H1 (cell line): ENCODE data around the gene VPS37D. TPM values are rescaled to one million over a fixed set of nuclear protein-coding genes. Genes with fewer than 3 reads are reported as not detected.

Experiments used
- CTCF ChIA-PET: fragments of 300-600 bp; sonication (Branson Sonifier 250); formaldehyde crosslinking; loops from one replicate; lab custom pipeline; 2021; ENCODE audit not compliant: partially characterized antibody; lab: Charles Lee
- POLR2A ChIA-PET: fragments of 300-600 bp; sonication (Branson Sonifier 250); formaldehyde crosslinking; loops from one replicate; lab custom pipeline; 2021; ENCODE audit warnings: inconsistent platforms; ENCODE audit not compliant: partially characterized antibody; lab: Charles Lee
- DNase-seq, 2 experiments: peaks; one replicate each; pipeline versions ENCODE4 v3.0.0 to v3.0.0-alpha.2; 2010 to 2022; ENCODE audit warnings: low spot score in 2 of 2, low read depth in 1 of 2, mixed read lengths in 1 of 2
- FAIRE-seq: peaks from 2 replicates; lab custom pipeline; 2011; peaks lifted over from hg19 to GRCh38; lab: Jason Lieb, UNC
- H2AFZ ChIP-seq: 2 replicates; pipeline ENCODE4 v1.8.1; 2012; ENCODE audit warnings: low read length, inconsistent platforms
- H2AK5ac ChIP-seq: 2 replicates; pipeline ENCODE4 v1.6.1; 2013; ENCODE audit warnings: low read depth, low read length
- H2BK120ac ChIP-seq: replicated peaks from 2 replicates; pipeline ENCODE3; 2013; ENCODE audit warnings: low read depth, low read length, inconsistent platforms
- H2BK12ac ChIP-seq: 2 replicates; pipeline ENCODE4 v1.6.1; 2013; ENCODE audit warnings: low read depth, low read length
- H2BK15ac ChIP-seq: 2 replicates; pipeline ENCODE4 v1.6.1; 2013; ENCODE audit warnings: low read length
- H2BK20ac ChIP-seq: 2 replicates; pipeline ENCODE4 v1.6.1; 2013; ENCODE audit warnings: low read length
- H2BK5ac ChIP-seq: 2 replicates; pipeline ENCODE4 v1.6.1; 2013; ENCODE audit warnings: low read depth, low read length
- H3K14ac ChIP-seq: 2 replicates; pipeline ENCODE4 v1.6.1; 2013; ENCODE audit warnings: inconsistent platforms; ENCODE audit not compliant: insufficient read length
- H3K18ac ChIP-seq: 2 replicates; pipeline ENCODE4 v1.6.1; 2013; ENCODE audit warnings: low read length; ENCODE audit errors: extremely low read depth
- H3K23ac ChIP-seq: 2 replicates; pipeline ENCODE4 v1.6.1; 2013; ENCODE audit warnings: inconsistent platforms; ENCODE audit not compliant: insufficient read length
- H3K23me2 ChIP-seq: 2 replicates; pipeline ENCODE4 v1.6.1; 2013; ENCODE audit warnings: low read depth, low read length
- H3K27ac ChIP-seq: 2 replicates; pipeline ENCODE4 v1.6.1; 2011; ENCODE audit warnings: low read depth, low read length, inconsistent platforms
- H3K27me3 ChIP-seq, 4 experiments: replicated peaks in 1 of 4; 1 replicate in 1 of 4; 2 replicates in 3 of 4; pipeline versions ENCODE4 v1.6.1 to v1.8.1; 2011 to 2013; ENCODE audit warnings: low read length in 3 of 4, mild to moderate bottlenecking in 3 of 4, inconsistent platforms in 2 of 4, mixed read lengths in 2 of 4, moderate library complexity in 1 of 4; ENCODE audit not compliant: control insufficient read depth in 3 of 4, insufficient read depth in 3 of 4; ENCODE audit errors: extremely low read depth in 1 of 4
- H3K36me3 ChIP-seq, 4 experiments: 2 replicates each; pipeline versions ENCODE4 v1.6.1 to v1.8.1; 2011 to 2013; ENCODE audit warnings: mild to moderate bottlenecking in 4 of 4, low read length in 3 of 4, moderate library complexity in 2 of 4, control low read depth in 1 of 4, inconsistent platforms in 1 of 4; ENCODE audit not compliant: insufficient read depth in 4 of 4, control insufficient read depth in 2 of 4
- H3K4ac ChIP-seq: replicated peaks from 2 replicates; pipeline ENCODE3; 2013; ENCODE audit warnings: low read length, low read depth, mixed read lengths, inconsistent platforms; ENCODE audit not compliant: insufficient read length
- H3K4me1 ChIP-seq, 4 experiments: replicated peaks in 1 of 4; 1 replicate in 1 of 4; 2 replicates in 3 of 4; pipeline versions ENCODE4 v1.6.1 to v1.8.1; 2011 to 2013; ENCODE audit warnings: low read length in 3 of 4, inconsistent platforms in 2 of 4, mixed read lengths in 1 of 4; ENCODE audit not compliant: insufficient read depth in 4 of 4, control insufficient read depth in 3 of 4
- H3K4me2 ChIP-seq, 2 experiments: 2 replicates each; pipeline versions ENCODE4 v1.6.1 to v1.8.1; 2011 to 2013; ENCODE audit warnings: low read depth in 2 of 2, low read length in 2 of 2, control low read depth in 1 of 2, inconsistent platforms in 1 of 2, mild to moderate bottlenecking in 1 of 2; ENCODE audit not compliant: insufficient read depth in 1 of 2
- H3K4me3 ChIP-seq, 4 experiments: fragments of 200-600, 300-600 bp in 1 of 4; sonication (generic), shearing (Covaris generic), sonication (Bioruptor Twin) in 1 of 4; 2 replicates each; pipeline versions ENCODE4 v1.5.1 to v1.8.1; 2011 to 2016; ENCODE audit warnings: low read length in 4 of 4, low read depth in 3 of 4, control low read depth in 2 of 4, inconsistent platforms in 2 of 4, mild to moderate bottlenecking in 2 of 4, mixed read lengths in 1 of 4, moderate library complexity in 1 of 4; ENCODE audit not compliant: insufficient read depth in 2 of 4; ENCODE audit errors: extremely low read depth in 1 of 4
- H3K56ac ChIP-seq: replicated peaks from 2 replicates; pipeline ENCODE3; 2013; ENCODE audit warnings: low read depth, mild to moderate bottlenecking, mixed read lengths, low read length, inconsistent platforms; ENCODE audit not compliant: insufficient read length
- H3K79me1 ChIP-seq: 2 replicates; pipeline ENCODE4 v1.6.1; 2013; ENCODE audit warnings: low read depth, low read length, control low read depth
- H3K79me2 ChIP-seq, 2 experiments: 2 replicates each; pipeline versions ENCODE4 v1.6.1 to v1.8.1; 2012 to 2013; ENCODE audit warnings: low read length in 2 of 2, mild to moderate bottlenecking in 2 of 2, inconsistent platforms in 1 of 2; ENCODE audit not compliant: insufficient read depth in 2 of 2, control insufficient read depth in 1 of 2
- H3K9ac ChIP-seq, 4 experiments: replicated peaks in 1 of 4; 1 replicate in 1 of 4; 2 replicates in 3 of 4; pipeline versions ENCODE4 v1.6.1 to v1.8.1; 2011 to 2013; ENCODE audit warnings: low read depth in 3 of 4, low read length in 3 of 4, control low read depth in 2 of 4, mild to moderate bottlenecking in 2 of 4, moderate library complexity in 2 of 4, inconsistent platforms in 1 of 4; ENCODE audit errors: extremely low read depth in 1 of 4
- H3K9me3 ChIP-seq, 2 experiments: 2 replicates each; pipeline versions ENCODE4 v1.6.1 to v1.8.1; 2012 to 2013; ENCODE audit warnings: mild to moderate bottlenecking in 2 of 2, moderate library complexity in 2 of 2, control low read depth in 1 of 2, inconsistent platforms in 1 of 2, low read depth in 1 of 2, low read length in 1 of 2, mixed read lengths in 1 of 2; ENCODE audit not compliant: insufficient read depth in 2 of 2
- H4K20me1 ChIP-seq, 2 experiments: replicated peaks in 1 of 2; 2 replicates each; pipeline versions ENCODE3 to v1.8.1; 2011 to 2013; ENCODE audit warnings: inconsistent platforms in 2 of 2, low read length in 2 of 2, mild to moderate bottlenecking in 1 of 2; ENCODE audit not compliant: insufficient read depth in 2 of 2, control insufficient read depth in 1 of 2
- H4K5ac ChIP-seq: 2 replicates; pipeline ENCODE4 v1.6.1; 2013; ENCODE audit warnings: low read length, low read depth, mixed read lengths, inconsistent platforms; ENCODE audit not compliant: insufficient read length
- H4K8ac ChIP-seq: 2 replicates; pipeline ENCODE4 v1.8.0; 2013; ENCODE audit warnings: mild to moderate bottlenecking, moderate library complexity, low read length, inconsistent platforms; ENCODE audit not compliant: insufficient read depth; ENCODE audit errors: extremely low read depth
- H4K91ac ChIP-seq: replicated peaks from 2 replicates; pipeline ENCODE3; 2013; ENCODE audit warnings: low read length, mixed read lengths, inconsistent platforms; ENCODE audit not compliant: insufficient read length
- ATF2 ChIP-seq: IDR thresholded peaks from 2 replicates; pipeline ENCODE4 v1.6.1; 2012; ENCODE audit warnings: low read length, inconsistent platforms
- E2F6 ChIP-seq: IDR thresholded peaks from 2 replicates; pipeline ENCODE4 v1.6.1; 2012; ENCODE audit warnings: inconsistent platforms
- HDAC6 ChIP-seq: IDR thresholded peaks from one replicate; pipeline ENCODE4 v1.7.1; 2012; ENCODE audit warnings: low read depth, mild to moderate bottlenecking, inconsistent platforms, low read length, moderate library complexity
- MAFK ChIP-seq: IDR thresholded peaks from 2 replicates; pipeline ENCODE4 v1.6.1; 2012; ENCODE audit warnings: low read depth, mild to moderate bottlenecking, improper control_type of control experiment, low read length
- POLR2AphosphoS5 ChIP-seq: IDR thresholded peaks from 2 replicates; pipeline ENCODE4 v1.6.1; 2011; ENCODE audit warnings: low read depth, low read length
- RBBP5 ChIP-seq: IDR thresholded peaks from 2 replicates; pipeline ENCODE4 v1.7.1; 2012; ENCODE audit warnings: low read depth, mild to moderate bottlenecking, inconsistent platforms, low read length, moderate library complexity, borderline replicate concordance
- SAP30 ChIP-seq: fragments of 300-600 bp; sonication (generic); IDR thresholded peaks from 2 replicates; pipeline ENCODE4 v1.7.1; 2012; ENCODE audit warnings: low read length, moderate library complexity, mild to moderate bottlenecking, inconsistent platforms; ENCODE audit not compliant: insufficient read depth, insufficient replicate concordance
- TAF7 ChIP-seq: optimal IDR thresholded peaks from 2 replicates; pipeline ENCODE3; 2011; ENCODE audit warnings: low read depth, mild to moderate bottlenecking, inconsistent platforms, low read length, moderate library complexity, borderline replicate concordance
- TCF12 ChIP-seq: IDR thresholded peaks from 2 replicates; pipeline ENCODE4 v1.6.1; 2011; ENCODE audit warnings: low read depth, mild to moderate bottlenecking, low read length
- ZNF274 ChIP-seq: IDR thresholded peaks from 2 replicates; pipeline ENCODE4 v1.7.0; 2012; ENCODE audit warnings: low read length, borderline replicate concordance; ENCODE audit errors: extremely low read depth
- WGBS, 2 experiments: shearing (Covaris generic) in 1 of 2; methylation state at CpG; one replicate each; pipeline versions ENCODE4 v1.1.6 to v1.1.7; 2013 to 2015; ENCODE audit warnings: low lambda C conversion rate in 2 of 2, mixed read lengths in 2 of 2, inconsistent platforms in 1 of 2, low coverage in 1 of 2, missing lambda C conversion rate in 1 of 2; ENCODE audit not compliant: insufficient replicate concordance in 2 of 2, insufficient coverage in 1 of 2, insufficient read length in 1 of 2; ENCODE audit errors: extremely low coverage in 1 of 2, missing lambda C conversion rate in 1 of 2; 5-methylcytosine and 5-hydroxymethylcytosine counted together
- polyA plus RNA-seq, 7 experiments: library from polyadenylated mRNA; depleted of rRNA in 3 of 7; stranded (reverse) in 5 of 7; unstranded in 2 of 7; fragments of >200 nt in 5 of 7; fragments of 200-250 nt in 2 of 7; gene quantifications; 1 replicate in 5 of 7; 2 replicates in 1 of 7; 4 replicates in 1 of 7; pipeline versions ENCODE4 v1.2.1 to v1.2.3, GENCODE V29; 2011 to 2013; ENCODE audit warnings: missing spikeins in 2 of 7, mixed read lengths in 2 of 7
- total RNA-seq: library from RNA; stranded (reverse); fragmentation: NEBNext Ultra II Directional; extraction: Animal tissue kit (Norgen Biotek cat#: 25700); gene quantifications from 2 replicates; pipeline ENCODE4 v1.2.1, GENCODE V29; 2021

VPS37D gene
- total and polyA plus RNA-seq, 2 of the 8 experiments (the other 6 are each of a cell fraction or from before 2014, with no cell fraction given): 3.4 to 5.0 TPM

DNA sequence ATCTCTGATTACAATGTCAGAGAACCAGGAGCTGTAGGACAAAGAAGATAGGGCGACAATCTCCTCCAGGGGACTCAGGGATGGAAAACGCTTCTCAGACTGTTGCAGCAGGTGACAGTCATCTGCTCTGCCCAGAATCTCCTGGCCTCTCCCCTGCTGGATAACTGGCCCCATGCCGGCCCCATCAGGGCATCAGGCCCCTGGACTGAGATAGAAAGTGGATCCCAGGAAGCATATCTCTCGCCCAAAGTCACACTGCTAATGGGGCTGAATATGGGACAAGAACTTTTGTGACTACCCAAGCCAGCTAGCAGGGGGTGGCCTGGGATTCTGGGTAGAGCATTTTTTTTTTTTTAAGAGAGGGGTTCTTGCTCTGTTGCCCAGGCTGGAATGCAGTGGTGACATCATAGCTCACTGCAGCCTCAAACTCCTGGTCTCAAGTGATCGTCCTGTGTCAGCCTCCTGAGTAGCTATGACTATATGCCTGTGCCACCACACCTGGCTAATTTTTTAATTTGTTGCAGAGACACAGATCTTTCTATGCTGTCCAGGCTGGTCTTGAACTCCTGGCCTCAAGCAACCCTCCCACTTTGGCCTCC is 22.8 kb upstream of the VPS37D start:
- CTCF ChIA-PET: interaction anchor here (0.6 to 8.4 kb wide), 6 partner anchors 8 to 58 kb away, joined by 3 to 86 read pairs (median 6); no protein-coding TSS in a partner anchor
- Histone ChIP-seq H3K23me2 (peaks cover 8% of the 10 kb centered on the region; the same call in 1 of the 2 replicates), H4K20me1 (no peaks in the 10 kb centered on the region), H3K4me2 (no peak overlapping the region), H2AK5ac (no peak overlapping the region), H3K27ac (no peak overlapping the region), H3K79me2 (no peaks in the 10 kb centered on the region), H3K9me3 (no peaks in the 10 kb centered on the region; a peak in 1 of 4 replicates), H3K4me1 (peaks cover 0 to 12% (median 7%) of the 10 kb centered on the region in 4 experiments; a peak in 6 of 7 replicates), H3K18ac (no peak overlapping the region), H2BK120ac (no peak overlapping the region), H3K9ac (no peak overlapping the region), H2BK5ac (no peak overlapping the region), H2AFZ (no peak overlapping the region), H4K8ac (no peak overlapping the region), H3K4ac (no peak overlapping the region), H3K4me3 (no peak overlapping the region), H4K91ac (no peak overlapping the region), H2BK12ac (no peak overlapping the region), H2BK20ac (no peak overlapping the region), H4K5ac (no peak overlapping the region), H3K36me3 (no peaks in the 10 kb centered on the region), H3K23ac (no peak overlapping the region), H3K56ac (no peak overlapping the region), H3K79me1 (no peaks in the 10 kb centered on the region), H2BK15ac (no peak overlapping the region), H3K14ac (no peak overlapping the region), H3K27me3 (peaks cover 0 to 28% (median 24%) of the 10 kb centered on the region in 4 experiments; a peak in 6 of 7 replicates)
- 83% methylated on average over 5 of the region's 5 CpGs; no CpG with 5 or more reads in 1 of the 2 experiments for WGBS, 2 experiments
- POLR2A ChIA-PET: interaction anchor here (1.4 kb wide), 1 partner anchor 98 kb away, joined by 4 read pairs; no protein-coding TSS in a partner anchor
- no peak for FAIRE-seq
- no peak for DNase-seq
- TF ChIP-seq ATF2: no peak
- TF ChIP-seq MAFK: no peak
- no peak for TF ChIP-seq TCF12
- TF ChIP-seq TAF7: no peak
- TF ChIP-seq E2F6: no peak
- no peak for TF ChIP-seq SAP30
- no peak for TF ChIP-seq RBBP5
- TF ChIP-seq HDAC6: no peak
- no peak for TF ChIP-seq POLR2AphosphoS5
- no peak for TF ChIP-seq ZNF274
